ENCODE results near the gene TRMT61B. TPM values are rescaled to one million over a fixed set of nuclear protein-coding genes. Genes with fewer than 3 reads are reported as not detected.

TRMT61B gene
- 26.8 and 31.8 TPM in 2 replicates for total RNA-seq (2014; rRNA removed; shearing (Covaris generic))

DNA sequence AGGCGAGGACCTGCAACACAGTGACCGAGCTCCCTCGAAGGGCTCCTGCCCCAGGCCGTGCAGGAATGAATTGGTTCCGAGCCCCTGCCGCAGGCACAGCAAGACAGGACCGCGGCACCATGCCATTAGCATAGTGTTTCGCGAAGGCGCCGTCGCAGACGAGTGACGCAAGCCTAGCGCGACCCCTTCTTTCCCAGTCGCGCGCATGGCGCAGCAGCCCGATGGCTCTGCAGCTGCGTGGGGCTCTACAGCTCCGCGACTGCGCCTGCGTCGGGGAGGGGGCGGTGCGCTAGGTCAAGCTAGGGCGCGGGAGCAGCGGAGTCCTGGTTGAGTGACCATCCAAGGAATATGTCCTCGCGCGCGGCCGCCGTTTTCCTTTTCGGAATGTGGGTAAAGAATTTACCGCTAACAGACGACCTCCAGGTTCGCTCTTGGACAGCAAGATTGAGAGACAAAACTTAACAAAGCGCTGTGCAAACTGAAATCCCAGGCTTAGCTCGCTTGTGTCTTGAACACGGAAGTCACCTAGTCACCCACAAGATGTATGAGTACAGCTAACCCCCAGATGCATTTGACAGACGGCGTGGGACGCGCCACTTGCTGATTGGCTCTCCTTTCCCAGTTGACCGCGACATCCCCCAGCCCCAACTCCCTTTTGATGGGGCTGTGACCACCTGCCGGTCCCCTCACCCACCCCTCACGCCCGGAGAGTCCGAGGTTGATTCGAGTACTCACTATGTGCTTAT is at the start of gene TRMT61B:
Gene TRMT61B (minus strand): TSS at position 164 of the 746 bp plus-strand sequence. CDS start 32 bp downstream, at position 132.
- peaks cover 8% of the 10 kb centered on the region; the same call in 1 of the 2 replicates for H3K4me1 ChIP-seq
- DNase-seq: peak; percentile 98
- H3K27ac ChIP-seq: peak within 1 kb of the TSS; percentile 47
- no peaks in the 10 kb centered on the region for H3K27me3 ChIP-seq
- H3K9me3 ChIP-seq (replicated peaks): no peaks in the 10 kb centered on the region
- H3K36me3 ChIP-seq: peaks cover 5% of the 10 kb centered on the region; the same call in 1 of the 2 replicates
- H3K4me3 ChIP-seq: peak within 1 kb of the TSS; percentile 79

DNA sequence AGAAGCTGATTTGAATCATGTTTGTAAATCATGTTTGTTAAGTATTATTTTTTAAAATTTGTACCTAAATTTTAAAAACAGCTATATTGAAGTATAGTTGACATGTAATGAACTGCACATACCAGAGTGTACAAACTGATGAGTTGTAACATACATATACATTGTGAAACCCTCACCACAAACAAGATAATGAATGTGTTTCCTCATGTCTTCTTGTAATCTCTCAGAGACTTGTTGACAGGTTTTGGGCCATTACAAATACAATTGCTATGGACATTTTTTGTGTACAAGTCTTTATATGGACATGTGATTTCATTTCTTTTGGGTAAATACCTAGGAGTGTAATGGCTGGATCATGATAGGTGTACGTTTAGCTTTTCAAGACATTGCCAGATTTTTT is 45.8 kb upstream of the TRMT61B start:
- Histone ChIP-seq H3K27ac (no peak overlapping the region), H3K36me3 (peaks cover 87% of the 10 kb centered on the region), H3K4me3 (no peak overlapping the region), H3K27me3 (no peaks in the 10 kb centered on the region), H3K9me3 (replicated peaks) (no peaks in the 10 kb centered on the region), H3K4me1 (no peaks in the 10 kb centered on the region)
- DNase-seq: no peak

DNA sequence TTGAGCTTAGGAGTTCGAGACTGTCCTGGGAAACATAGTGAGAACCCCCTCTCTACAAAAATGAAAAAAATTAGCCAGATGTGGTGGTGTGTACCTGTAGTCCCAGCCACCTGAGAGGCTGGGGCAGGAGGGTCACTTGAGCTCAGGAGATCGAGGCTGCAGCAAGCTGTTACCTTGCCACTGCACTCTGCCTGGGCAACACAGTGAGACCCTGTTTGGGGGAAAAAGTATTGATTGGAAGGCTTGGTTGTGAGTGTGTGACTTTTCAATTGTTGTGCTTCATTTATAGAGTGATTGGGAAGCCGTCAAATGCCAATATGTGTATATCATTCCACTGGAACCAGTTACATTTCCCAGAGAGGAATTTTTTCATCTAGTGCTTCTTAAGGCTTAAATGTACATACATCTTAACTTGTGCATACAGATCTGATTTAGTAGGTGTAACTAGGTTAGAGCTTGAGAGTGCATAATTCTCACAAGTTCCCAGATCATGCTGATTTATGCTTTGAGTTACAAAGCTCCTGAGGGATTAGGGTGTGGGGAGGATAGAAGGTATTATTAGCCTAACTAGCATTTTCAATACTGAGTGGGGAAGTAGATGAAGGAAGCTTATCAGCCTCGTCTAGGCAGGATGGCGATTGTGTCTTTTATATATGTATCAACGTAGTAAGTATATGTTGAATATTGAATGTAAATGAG is 39.7 kb upstream of the TRMT61B start:
- no peaks in the 10 kb centered on the region for H3K9me3 ChIP-seq (replicated peaks)
- H3K27me3 ChIP-seq: no peaks in the 10 kb centered on the region
- peaks cover 95% of the 10 kb centered on the region for H3K36me3 ChIP-seq
- H3K4me1 ChIP-seq: no peaks in the 10 kb centered on the region
- H3K4me3 ChIP-seq: no peak overlapping the region
- no peak overlapping the region for H3K27ac ChIP-seq
- no peak for DNase-seq

DNA sequence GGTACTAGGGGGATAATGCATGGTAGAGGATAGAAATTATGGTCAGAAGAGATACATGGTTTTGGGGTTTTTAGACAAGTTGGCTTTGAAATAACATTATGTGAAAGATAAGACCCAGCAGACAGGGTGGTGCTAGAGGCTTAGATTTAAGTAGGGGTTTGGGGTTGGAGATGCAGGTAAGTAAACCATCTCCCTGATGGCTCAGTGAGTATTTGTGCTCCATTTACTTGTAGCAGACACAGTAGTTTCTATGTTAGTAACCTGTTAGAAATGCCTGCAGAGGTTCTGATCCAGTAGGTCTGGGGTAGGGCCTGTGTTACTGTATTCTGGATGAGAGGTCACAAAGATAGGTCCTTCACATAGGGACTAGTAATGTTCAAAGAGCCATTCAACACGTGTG is 38.1 kb upstream of the TRMT61B start:
- Histone ChIP-seq H3K4me3 (no peak overlapping the region), H3K27me3 (no peaks in the 10 kb centered on the region), H3K9me3 (replicated peaks) (no peaks in the 10 kb centered on the region), H3K4me1 (no peaks in the 10 kb centered on the region), H3K27ac (no peak overlapping the region), H3K36me3 (peaks cover 95% of the 10 kb centered on the region)
- DNase-seq: no peak

DNA sequence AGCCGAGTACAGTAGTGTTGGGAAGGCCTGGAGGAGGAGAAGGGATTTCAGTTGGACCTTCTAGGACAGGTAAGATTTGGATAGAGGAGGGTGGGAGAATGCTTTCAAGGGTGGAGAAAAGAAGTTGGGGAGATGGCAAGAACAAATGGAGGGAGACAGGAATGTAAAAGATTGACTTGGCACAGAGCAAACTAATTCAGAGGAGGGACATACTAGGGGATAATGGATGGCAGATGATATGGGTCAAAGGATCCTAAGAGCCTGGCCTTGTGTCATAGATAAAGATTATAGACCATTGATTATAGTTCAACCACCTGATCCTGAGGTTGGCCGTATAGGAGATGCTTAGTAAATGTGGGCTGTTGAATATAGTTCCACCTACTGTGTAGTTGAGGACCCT is 36.7 kb upstream of the TRMT61B start:
- Histone ChIP-seq H3K27me3 (no peaks in the 10 kb centered on the region), H3K4me3 (no peak overlapping the region), H3K4me1 (no peaks in the 10 kb centered on the region), H3K27ac (no peak overlapping the region), H3K9me3 (replicated peaks) (no peaks in the 10 kb centered on the region), H3K36me3 (peaks cover 93% of the 10 kb centered on the region)
- no peak for DNase-seq

DNA sequence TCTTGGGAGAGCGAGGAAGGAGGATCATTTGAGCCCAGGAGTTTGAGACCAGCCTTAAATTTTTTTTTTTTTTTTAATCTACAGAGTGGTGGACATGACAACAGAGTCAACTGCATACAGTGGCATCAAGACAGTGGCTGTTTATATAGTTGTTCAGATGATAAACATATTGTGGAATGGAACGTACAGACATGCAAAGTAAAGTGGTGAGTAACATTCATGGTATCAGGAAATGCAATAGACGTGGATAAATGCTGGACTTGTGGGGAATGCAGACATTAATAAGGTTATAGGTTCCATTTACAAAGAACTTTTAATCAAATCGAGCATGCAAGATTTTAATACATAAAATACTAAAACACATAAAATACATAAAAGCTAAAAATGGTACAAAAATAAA is 36.3 kb upstream of the TRMT61B start:
- H3K4me1 ChIP-seq: no peaks in the 10 kb centered on the region
- H3K27me3 ChIP-seq: no peaks in the 10 kb centered on the region
- peaks cover 88% of the 10 kb centered on the region for H3K36me3 ChIP-seq
- no peak overlapping the region for H3K4me3 ChIP-seq
- H3K9me3 ChIP-seq (replicated peaks): no peaks in the 10 kb centered on the region
- DNase-seq: no peak
- H3K27ac ChIP-seq: no peak overlapping the region

DNA sequence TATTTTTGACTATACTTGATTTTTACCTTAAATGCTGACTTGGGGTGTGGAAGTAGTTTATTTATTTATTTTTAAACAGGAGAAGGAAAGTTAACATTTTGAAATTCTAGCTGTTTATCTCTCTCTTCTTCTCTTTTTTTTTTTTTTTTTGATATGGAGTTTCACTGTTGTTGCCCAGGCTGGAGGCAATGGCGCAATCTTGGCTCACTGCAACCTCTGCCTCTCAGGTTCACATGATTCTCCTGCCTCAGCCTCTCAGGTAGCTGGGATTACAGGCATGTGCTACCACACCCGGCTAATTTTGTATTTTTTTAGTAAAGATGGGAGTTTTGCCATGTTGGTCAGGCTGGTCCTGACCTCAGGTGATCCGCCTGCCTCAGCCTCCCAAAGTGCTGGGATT is 35.4 kb upstream of the TRMT61B start:
- Histone ChIP-seq H3K27me3 (no peaks in the 10 kb centered on the region), H3K27ac (no peak overlapping the region), H3K36me3 (peaks cover 85% of the 10 kb centered on the region), H3K9me3 (replicated peaks) (no peaks in the 10 kb centered on the region), H3K4me1 (no peaks in the 10 kb centered on the region), H3K4me3 (no peak overlapping the region)
- no peak for DNase-seq

DNA sequence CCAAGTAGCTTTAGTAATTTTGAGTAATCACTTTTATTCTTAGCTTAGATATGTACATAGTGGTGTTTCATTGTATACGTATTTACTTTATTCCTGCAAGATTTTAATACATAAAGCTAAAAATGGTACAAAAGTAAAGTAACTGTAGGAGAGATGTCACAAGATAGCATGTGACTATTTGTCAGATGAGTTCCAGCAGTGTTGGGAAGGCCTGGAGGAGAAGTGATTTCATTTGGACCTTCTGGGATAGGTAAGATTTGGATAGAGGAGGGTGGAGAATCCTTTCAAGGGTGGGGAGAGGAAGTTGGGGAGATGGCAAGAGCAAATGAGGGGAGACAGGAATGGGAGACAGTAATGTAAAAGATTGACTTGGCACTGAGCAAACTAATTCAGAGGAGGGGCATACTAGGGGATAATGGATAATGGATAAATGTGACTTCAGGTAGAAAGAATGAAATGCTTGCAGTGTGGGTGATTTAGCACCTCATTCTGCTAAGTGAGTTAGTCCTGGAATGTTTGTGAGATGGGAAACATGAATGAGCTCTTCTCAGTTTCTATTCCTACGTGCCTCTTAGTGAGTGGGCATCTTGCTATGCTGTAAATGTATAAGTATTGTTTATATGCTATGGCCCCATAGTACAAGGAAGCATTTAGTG is 34.8 kb upstream of the TRMT61B start:
- Histone ChIP-seq H3K27ac (no peak overlapping the region), H3K9me3 (replicated peaks) (no peaks in the 10 kb centered on the region), H3K27me3 (no peaks in the 10 kb centered on the region), H3K4me1 (no peaks in the 10 kb centered on the region), H3K36me3 (peaks cover 81% of the 10 kb centered on the region), H3K4me3 (no peak overlapping the region)
- DNase-seq: no peak

DNA sequence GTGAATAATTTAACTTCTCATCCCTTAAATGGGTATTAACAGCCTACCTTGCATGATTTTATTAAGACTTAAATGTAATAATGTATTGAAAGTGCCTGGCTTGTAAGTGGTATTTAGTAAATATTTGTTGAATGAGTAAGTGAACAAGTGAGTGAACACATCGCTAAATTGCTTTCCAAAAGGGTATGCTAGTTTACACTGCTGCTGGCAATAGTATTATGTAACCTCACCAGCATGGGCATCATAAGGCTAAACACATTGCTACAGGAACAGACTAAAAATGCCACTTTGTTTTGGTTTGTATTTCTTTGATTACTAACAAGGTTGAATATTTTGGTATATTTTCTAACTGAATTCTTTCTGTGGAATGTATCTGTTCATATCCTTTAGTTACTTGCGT is 34.2 kb upstream of the TRMT61B start:
- Histone ChIP-seq H3K4me3 (no peak overlapping the region), H3K36me3 (peaks cover 76% of the 10 kb centered on the region), H3K27me3 (no peaks in the 10 kb centered on the region), H3K9me3 (replicated peaks) (no peaks in the 10 kb centered on the region), H3K27ac (no peak overlapping the region), H3K4me1 (no peaks in the 10 kb centered on the region)
- no peak for DNase-seq

DNA sequence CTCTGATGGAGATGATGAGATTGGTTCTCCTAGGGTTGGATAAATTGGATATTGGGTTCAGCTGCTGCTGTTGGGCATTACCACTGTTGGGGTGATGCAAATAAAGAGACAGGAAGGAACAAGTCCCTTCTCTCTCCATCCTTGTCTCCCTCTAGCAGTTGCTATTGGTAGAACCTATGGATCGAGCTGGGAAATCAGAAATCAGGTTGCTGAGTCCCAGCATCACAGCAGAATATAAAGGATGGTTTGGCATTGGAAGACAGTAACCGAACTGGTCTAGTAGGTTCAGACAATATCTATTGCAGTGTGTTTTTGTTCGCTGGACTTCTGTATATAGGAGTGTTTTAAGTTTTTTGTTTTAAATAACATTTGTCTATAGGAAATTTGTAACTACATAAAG is 32.5 kb upstream of the TRMT61B start:
- no peak for DNase-seq
- H3K36me3 ChIP-seq: peaks cover 63% of the 10 kb centered on the region
- H3K4me1 ChIP-seq: peaks cover 5% of the 10 kb centered on the region; the same call in 1 of the 2 replicates
- H3K27me3 ChIP-seq: no peaks in the 10 kb centered on the region
- H3K27ac ChIP-seq: no peak overlapping the region
- H3K9me3 ChIP-seq (replicated peaks): no peaks in the 10 kb centered on the region
- H3K4me3 ChIP-seq: no peak overlapping the region

DNA sequence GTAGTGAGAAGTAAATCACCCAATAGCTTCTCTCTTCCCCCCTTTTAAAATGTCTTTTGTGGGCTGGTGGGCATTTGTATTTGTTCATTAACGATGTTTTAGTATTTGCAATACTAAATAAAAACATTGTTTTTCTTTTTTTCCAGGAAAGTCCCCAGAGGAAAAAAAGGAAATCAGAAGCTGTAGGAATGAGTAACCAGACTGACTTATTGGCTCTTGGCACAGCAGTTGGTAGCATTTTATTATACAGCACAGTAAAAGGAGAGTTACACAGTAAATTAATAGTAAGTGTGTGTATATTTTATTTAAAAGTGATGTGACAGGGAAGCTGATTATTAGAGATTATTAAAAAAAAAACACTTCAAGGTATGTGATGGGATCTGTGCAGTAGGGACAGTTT is 31.7 kb upstream of the TRMT61B start:
- H3K4me3 ChIP-seq: no peak overlapping the region

DNA sequence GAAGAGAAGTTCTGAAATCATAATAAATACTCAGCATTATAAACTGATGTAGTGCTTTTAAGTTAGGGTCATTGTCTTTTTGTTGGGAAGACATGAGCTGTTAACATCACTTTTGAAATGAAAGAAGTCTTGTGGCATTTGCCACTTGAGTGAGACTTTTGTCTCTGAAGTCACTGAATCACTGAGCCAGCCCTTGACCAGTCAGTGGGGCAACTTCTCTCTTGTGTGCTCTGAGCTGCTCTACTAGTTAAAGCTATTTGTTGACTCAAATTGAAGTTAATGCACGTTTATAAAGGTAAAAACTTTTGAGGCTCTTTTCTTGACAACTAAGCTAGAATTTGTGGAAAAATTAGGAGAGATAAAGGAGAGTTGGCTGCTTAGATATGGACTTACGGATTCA is 31.1 kb upstream of the TRMT61B start:
- DNase-seq: no peak
- H3K27me3 ChIP-seq: no peaks in the 10 kb centered on the region
- no peak overlapping the region for H3K27ac ChIP-seq
- H3K9me3 ChIP-seq (replicated peaks): no peaks in the 10 kb centered on the region
- peaks cover 11% of the 10 kb centered on the region for H3K4me1 ChIP-seq
- H3K36me3 ChIP-seq: peaks cover 57% of the 10 kb centered on the region
- no peak overlapping the region for H3K4me3 ChIP-seq

More for the DNA sequence above, 31.7 kb upstream of the TRMT61B start:
- H3K27me3 ChIP-seq: no peaks in the 10 kb centered on the region
- peaks cover 8% of the 10 kb centered on the region for H3K4me1 ChIP-seq
- no peak overlapping the region for H3K27ac ChIP-seq
- DNase-seq: no peak
- no peaks in the 10 kb centered on the region for H3K9me3 ChIP-seq (replicated peaks)
- H3K36me3 ChIP-seq: peaks cover 58% of the 10 kb centered on the region

DNA sequence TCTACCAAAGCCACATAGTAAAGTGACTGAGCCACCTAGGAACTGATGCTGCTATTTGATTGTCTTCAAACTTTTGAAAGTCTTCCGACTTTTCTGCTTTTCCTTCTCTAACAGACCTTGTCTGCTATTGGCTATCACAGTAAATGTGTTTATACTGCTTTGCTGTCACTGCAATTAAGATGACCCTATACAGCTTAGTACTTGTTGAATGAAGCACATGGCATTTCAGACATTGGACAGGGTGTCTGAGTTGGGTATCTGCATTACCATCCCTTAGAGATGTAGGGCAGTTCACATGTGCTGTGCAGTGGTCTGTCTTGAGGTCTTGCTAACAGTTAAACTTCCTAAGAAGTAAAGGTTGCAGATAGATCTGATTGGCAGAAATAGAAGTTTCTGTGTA is 27.9 kb upstream of the TRMT61B start:
- Histone ChIP-seq H3K36me3 (peaks cover 27% of the 10 kb centered on the region), H3K4me3 (no peak overlapping the region), H3K9me3 (replicated peaks) (no peaks in the 10 kb centered on the region), H3K27me3 (no peaks in the 10 kb centered on the region), H3K27ac (no peak overlapping the region), H3K4me1 (peaks cover 11% of the 10 kb centered on the region)
- no peak for DNase-seq

DNA sequence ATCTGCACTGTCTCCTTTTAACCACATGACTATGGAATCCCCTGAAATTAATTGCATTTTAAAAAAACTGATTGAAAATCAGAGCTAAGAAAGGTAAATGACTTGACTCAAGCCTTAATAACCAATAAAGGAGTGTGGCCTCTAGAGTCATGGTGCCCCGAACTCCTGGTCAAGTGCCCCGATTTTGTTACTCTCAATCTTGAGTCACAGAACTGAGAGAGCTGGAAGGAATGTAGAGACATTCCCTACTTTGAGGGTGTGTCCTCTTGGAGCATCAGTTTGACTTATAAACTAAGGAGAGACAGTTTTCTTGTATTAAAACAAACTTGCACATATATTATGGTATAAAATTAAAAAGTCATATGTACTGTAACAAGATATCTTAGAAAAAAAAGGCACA is 26.8 kb upstream of the TRMT61B start:
- peaks cover 11% of the 10 kb centered on the region for H3K4me1 ChIP-seq
- H3K36me3 ChIP-seq: peaks cover 18% of the 10 kb centered on the region
- H3K4me3 ChIP-seq: no peak overlapping the region
- H3K9me3 ChIP-seq (replicated peaks): no peaks in the 10 kb centered on the region
- DNase-seq: no peak
- no peak overlapping the region for H3K27ac ChIP-seq
- no peaks in the 10 kb centered on the region for H3K27me3 ChIP-seq

Measured in SJCRH30 (cell line).